GM19239 (cell line): ENCODE results near the gene EEA1.
"Not testable (repeated sequence)": the region's sequence is repeated elsewhere in the genome, so short reads cannot be mapped to it uniquely, and the experiment has no call there.

Source experiments
- DNase-seq: peaks from one replicate; pipeline ENCODE4 v3.0.0; 2011; ENCODE audit warnings: low spot score; ENCODE audit not compliant: insufficient read length
- FAIRE-seq: peaks from 2 replicates; lab custom pipeline; 2011; peaks lifted over from hg19 to GRCh38; lab: Jason Lieb, UNC

The EEA1 gene

GRCh38 chr12:92928962-92929915 lies at the start of gene EEA1:
Gene EEA1, minus strand, starts transcription at chr12:92929295. Its CDS starts 229 bp downstream, at chr12:92929066.
- peak; percentile 90 for FAIRE-seq
- peak; percentile 90 for DNase-seq

GRCh38 chr12:92978607-92979006 lies 49.5 kb upstream of the EEA1 start:
- FAIRE-seq, result no peak
- no peak for DNase-seq

- DNase-seq (no peak), FAIRE-seq (peak; percentile 8)
These were observed 48.2 kb upstream of the EEA1 start for GRCh38 chr12:92977326-92977725.

- FAIRE-seq (no peak), DNase-seq (no peak)
These were observed 45.7 kb upstream of the EEA1 start for GRCh38 chr12:92974759-92975158.

- DNase-seq (no peak), FAIRE-seq (peak; percentile 88)
These were observed 44.5 kb upstream of the EEA1 start for GRCh38 chr12:92973614-92974013.

GRCh38 chr12:92971859-92972524 lies 42.9 kb upstream of the EEA1 start:
- FAIRE-seq, result peak; percentile 11
- no peak for DNase-seq

GRCh38 chr12:92968176-92968813 lies 39.2 kb upstream of the EEA1 start:
- no peak for FAIRE-seq
- DNase-seq, result no peak

GRCh38 chr12:92964378-92964777 lies 35.3 kb upstream of the EEA1 start:
- not testable (repeated sequence) for DNase-seq, FAIRE-seq

GRCh38 chr12:92961949-92962348 lies 32.9 kb upstream of the EEA1 start:
- FAIRE-seq, result no peak
- no peak for DNase-seq

GRCh38 chr12:92955997-92956663 lies 27.0 kb upstream of the EEA1 start:
- FAIRE-seq (no peak), DNase-seq (no peak)

- FAIRE-seq (peak; percentile 44), DNase-seq (no peak)
These were observed 24.7 kb upstream of the EEA1 start for GRCh38 chr12:92953747-92954146.

GRCh38 chr12:92952394-92952793 lies 23.3 kb upstream of the EEA1 start:
- no peak for FAIRE-seq
- no peak for DNase-seq

- FAIRE-seq (no peak), DNase-seq (no peak)
These were observed 21.9 kb upstream of the EEA1 start for GRCh38 chr12:92951006-92951405.

GRCh38 chr12:92950011-92950410 lies 20.9 kb upstream of the EEA1 start:
- FAIRE-seq, result no peak
- no peak for DNase-seq

- no peak for FAIRE-seq
These were observed 20.4 kb upstream of the EEA1 start for GRCh38 chr12:92949466-92949865.

GRCh38 chr12:92947589-92948215 lies 18.6 kb upstream of the EEA1 start:
- FAIRE-seq, result no peak
- DNase-seq, result no peak

More at GRCh38 chr12:92949466-92949865, 20.4 kb upstream of the EEA1 start:
- DNase-seq, result no peak

- FAIRE-seq, result no peak
- DNase-seq, result no peak
These were observed 16.6 kb upstream of the EEA1 start for GRCh38 chr12:92945659-92946220.

GRCh38 chr12:92943482-92944250 lies 14.6 kb upstream of the EEA1 start:
- DNase-seq, result no peak
- FAIRE-seq, result peak; percentile 72

GRCh38 chr12:92942905-92943304 lies 13.8 kb upstream of the EEA1 start:
- FAIRE-seq, result no peak
- DNase-seq, result no peak
